ENCODE data around the gene GRIFIN. TPM values are rescaled to one million over a fixed set of nuclear protein-coding genes. Genes with fewer than 3 reads are reported as not detected.
A peak's percentile ranks its signal among the peaks of the same experiment; 100 is the strongest.

GRIFIN gene
- polyA plus RNA-seq, 1 of the 3 experiments (the other 2 are of a cell fraction) = not detected

GRCh38 chr7:2493205-2494164, 17.3 kb upstream of the GRIFIN start:
- CTCF ChIA-PET = interaction anchor here (0.6 to 1.6 kb wide), 6 partner anchors 15 to 177 kb away, joined by 3 to 8 read pairs (median 3); no protein-coding TSS in a partner anchor
- 38% methylated on average over 11 of the region's 11 CpGs for WGBS (ENCODE audit: low lambda C conversion rate)
- Histone ChIP-seq H3K9me2 (no peaks in the 10 kb centered on the region), H3K79me2 (ENCODE audit: insufficient read depth) (no peaks in the 10 kb centered on the region), H3K4me1 (ENCODE audit: control insufficient read depth in 1 of 2, insufficient read depth in 2 of 2, low read depth in 1 of 2, low read length in 1 of 2) (peaks cover 10 to 26% of the 10 kb centered on the region in 2 experiments; a peak in 2 of 4 replicates), H3K9me3 (no peaks in the 10 kb centered on the region), H2AFZ (ENCODE audit: low read depth) (no peak overlapping the region; the same call in 1 of the 2 replicates), H3K4me3 (ENCODE audit: low read depth in 2 of 2, low read length in 1 of 2) (no peak overlapping the region), H3K9ac (no peak overlapping the region), H3K27ac (ENCODE audit: low read depth in 2 of 2, low read length in 1 of 2) (no peak overlapping the region), H3F3A (replicated peaks; ENCODE audit: insufficient read depth) (no peaks in the 10 kb centered on the region), H3K27me3 (ENCODE audit: insufficient read depth) (no peaks in the 10 kb centered on the region), H3K36me3 (replicated peaks in 1 of 2; ENCODE audit: control insufficient read depth in 1 of 2, insufficient read depth in 2 of 2, low read length in 1 of 2) (no peaks in the 10 kb centered on the region), H3K4me2 (peak overlapping the region; percentile 40; the same call in 1 of the 2 replicates), H4K20me1 (ENCODE audit: insufficient read depth) (no peaks in the 10 kb centered on the region)
- DNase-seq = no peak
- no peak for TF ChIP-seq TAF1 (IDR thresholded peaks at IDR 0.05; ENCODE audit: borderline replicate concordance, low read depth, low read length)
- no peak for TF ChIP-seq MXI1 (IDR thresholded peaks at IDR 0.05; ENCODE audit: low read depth, low read length)
- TF ChIP-seq ZBTB33 (IDR thresholded peaks at IDR 0.05; ENCODE audit: borderline replicate concordance, low read depth) = no peak
- no peak for TF ChIP-seq RFX5 (IDR thresholded peaks at IDR 0.05; ENCODE audit: low read length)
- TF ChIP-seq EZH2phosphoT487 (IDR thresholded peaks at IDR 0.05; ENCODE audit: borderline replicate concordance, low read depth) = no peak
- TF ChIP-seq RAD21 (IDR thresholded peaks at IDR 0.05; ENCODE audit: low read length) = no peak
- no peak for TF ChIP-seq CHD2 (IDR thresholded peaks at IDR 0.05; ENCODE audit: low read length, partially characterized antibody)
- TF ChIP-seq POLR2AphosphoS5 (IDR thresholded peaks at IDR 0.05; ENCODE audit: low read depth, low read length) = no peak
- TF ChIP-seq REST (IDR thresholded peaks at IDR 0.05; ENCODE audit: low read depth, low read length) = no peak
- TF ChIP-seq RCOR1 (IDR thresholded peaks at IDR 0.05; ENCODE audit: low read length) = no peak
- TF ChIP-seq SIN3A (IDR thresholded peaks at IDR 0.05; ENCODE audit: borderline replicate concordance, low read depth, low read length) = no peak
- TF ChIP-seq CTCF (IDR thresholded peaks at IDR 0.05) = no peak
- TF ChIP-seq NFIC (IDR thresholded peaks at IDR 0.05; ENCODE audit: borderline replicate concordance) = no peak
- TF ChIP-seq YY1 (IDR thresholded peaks at IDR 0.05; ENCODE audit: low read depth) = no peak
- TF ChIP-seq RXRA (IDR thresholded peaks at IDR 0.05; ENCODE audit: borderline replicate concordance, low read depth) = no peak
- POLR2A ChIA-PET = interaction anchor here (0.8 to 1.4 kb wide), 2 partner anchors 13 to 25 kb away, joined by 3 read pairs; no protein-coding TSS in a partner anchor

Measured in SK-N-SH (cell line).